ENCODE results near the gene GALNT6.

DNA sequence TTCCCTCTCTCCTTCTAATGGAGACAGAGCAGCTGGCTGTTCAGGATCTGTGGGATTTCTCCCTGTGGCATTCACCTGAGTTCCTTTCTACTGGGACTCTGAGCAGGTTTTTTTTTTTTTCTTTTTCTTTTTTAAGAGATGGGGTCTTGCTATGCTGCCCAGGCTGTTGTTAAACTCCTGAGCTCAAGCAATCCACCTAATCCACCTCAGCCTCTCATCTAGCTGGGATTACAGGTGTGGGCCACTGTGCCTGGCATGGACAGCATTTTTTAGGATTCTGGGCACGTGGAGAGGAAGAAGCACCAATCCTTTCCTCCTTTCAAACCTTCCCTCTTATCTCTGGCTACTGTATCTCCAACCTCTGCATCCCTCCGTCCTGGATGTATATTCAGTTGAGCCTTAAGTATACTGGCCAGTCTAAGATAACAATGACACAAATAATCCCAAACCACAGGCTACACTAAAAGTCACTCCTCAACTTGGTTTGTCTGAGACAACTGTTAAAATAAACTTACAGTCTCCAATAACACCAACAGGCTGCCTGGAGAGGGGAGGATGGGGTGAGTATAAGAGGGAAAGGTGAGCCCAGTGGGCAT, 28.4 kb downstream of the GALNT6 start:
- TF ChIP-seq POLR2AphosphoS5 (IDR thresholded peaks at IDR 0.05; ENCODE audit: low read depth, low read length) (no peak), POLR2A (IDR thresholded peaks at IDR 0.05; ENCODE audit: low read depth, low read length) (no peak)

All from GM12892 (cell line).